Loucy (cell line): Measurements from ENCODE around the gene SMDT1.

Experiments used
- H2AFZ ChIP-seq: fragments of 200-600 bp; sonication (generic); 2 replicates; pipeline ENCODE4 v1.6.0; 2016; ENCODE audit warnings: antibody characterized with exemption, mild to moderate bottlenecking, low read length, moderate library complexity
- H3F3A ChIP-seq: fragments of 200-600 bp; 2 replicates; pipeline ENCODE4 v1.6.0; 2016; ENCODE audit warnings: antibody characterized with exemption, low read depth, mild to moderate bottlenecking
- H3K27me3 ChIP-seq: fragments of 200-600 bp; sonication (generic); 2 replicates; pipeline ENCODE4 v1.6.1; 2014; ENCODE audit warnings: low read length, mild to moderate bottlenecking; ENCODE audit not compliant: insufficient read depth, poor library complexity, severe bottlenecking
- H3K36me3 ChIP-seq: fragments of 200-600 bp; sonication (generic); 2 replicates; pipeline ENCODE4 v1.6.1; 2016; ENCODE audit warnings: low read length; ENCODE audit not compliant: insufficient read depth
- H3K4me1 ChIP-seq: fragments of 200-600 bp; sonication (generic); 2 replicates; pipeline ENCODE4 v1.5.1; 2014; ENCODE audit warnings: low read length, mild to moderate bottlenecking; ENCODE audit not compliant: insufficient read depth, poor library complexity, severe bottlenecking
- H3K4me2 ChIP-seq: fragments of 200-600 bp; sonication (generic); 2 replicates; pipeline ENCODE4 v1.6.0; 2014; ENCODE audit warnings: antibody characterized with exemption, low read length, low read depth, mild to moderate bottlenecking; ENCODE audit not compliant: poor library complexity, severe bottlenecking
- H3K4me3 ChIP-seq: fragments of 200-600 bp; sonication (generic); 2 replicates; pipeline ENCODE4 v1.5.1; 2014; ENCODE audit warnings: low read length, mild to moderate bottlenecking, mixed read lengths; ENCODE audit not compliant: poor library complexity, severe bottlenecking
- H3K79me2 ChIP-seq: fragments of 200-600 bp; sonication (generic); 2 replicates; pipeline ENCODE4 v1.6.1; 2014; ENCODE audit warnings: low read length; ENCODE audit not compliant: insufficient read depth
- H3K9ac ChIP-seq: fragments of 200-600 bp; sonication (generic); 2 replicates; pipeline ENCODE4 v1.6.0; 2014; ENCODE audit warnings: mild to moderate bottlenecking, low read depth, low read length, moderate library complexity; ENCODE audit not compliant: poor library complexity, severe bottlenecking
- H3K9me2 ChIP-seq: fragments of 200-600 bp; sonication (generic); replicated peaks from 2 replicates; pipeline ENCODE4 v1.6.1; 2016; ENCODE audit warnings: low read depth, low read length, mixed read lengths
- H3K9me3 ChIP-seq: fragments of 200-600 bp; sonication (generic); 2 replicates; pipeline ENCODE4 v1.6.1; 2014; ENCODE audit warnings: mild to moderate bottlenecking, antibody characterized with exemption, low read length, low read depth; ENCODE audit not compliant: insufficient read depth
- H4K20me1 ChIP-seq: fragments of 200-600 bp; sonication (generic); 2 replicates; pipeline ENCODE4 v1.6.0; 2014; ENCODE audit warnings: antibody characterized with exemption, low read length, mild to moderate bottlenecking; ENCODE audit not compliant: insufficient read depth, poor library complexity, severe bottlenecking
- EZH2phosphoT487 ChIP-seq: fragments of 200-600 bp; IDR thresholded peaks from 2 replicates; pipeline ENCODE4 v1.6.1; 2018; ENCODE audit warnings: antibody characterized with exemption, mild to moderate bottlenecking, moderate library complexity, borderline replicate concordance
- TF ChIP-seq, protein P1 (sequence below): fragments of 200-600 bp; sonication (generic); conservative IDR thresholded peaks from 2 replicates; pipeline ENCODE4 v1.5.1; 2014; ENCODE audit warnings: mild to moderate bottlenecking, antibody characterized with exemption, low read length

The SMDT1 gene

DNA sequence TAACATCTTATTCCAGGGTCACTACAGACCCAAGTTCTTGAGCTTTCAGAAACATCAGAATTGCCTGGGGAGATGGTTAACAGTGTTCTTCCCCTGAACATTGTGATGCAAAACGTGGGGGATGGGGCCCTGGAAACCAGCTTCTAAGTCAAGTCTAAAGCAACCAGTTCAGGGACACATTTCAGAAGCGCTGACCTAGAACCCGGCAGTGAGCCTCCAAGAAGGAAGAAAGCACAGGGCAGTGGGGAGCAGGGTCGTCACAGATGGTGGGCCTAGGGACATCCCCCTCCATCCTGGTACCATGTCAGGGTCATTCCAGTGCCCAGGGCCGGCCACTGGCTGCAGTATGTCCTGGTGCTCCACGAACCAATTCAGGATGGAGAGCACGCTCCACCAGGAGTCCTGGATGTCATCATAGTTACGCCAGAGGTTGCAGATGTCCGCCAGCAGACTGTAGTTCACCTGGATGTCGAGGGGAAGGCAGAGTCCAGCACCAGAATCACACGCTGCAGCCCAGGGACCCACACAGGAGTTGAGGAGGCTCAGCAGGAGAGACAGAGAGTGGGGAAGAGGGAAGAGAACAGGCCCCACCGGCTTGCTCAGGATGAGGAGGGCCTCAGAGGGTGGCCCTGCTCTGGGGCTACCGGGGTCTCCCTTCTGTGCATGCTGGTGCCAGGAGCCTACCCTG, 13.9 kb upstream of the SMDT1 start:
- no peak overlapping the region for H3K9ac ChIP-seq
- H3F3A ChIP-seq = no peaks in the 10 kb centered on the region
- H3K79me2 ChIP-seq = peaks cover 7% of the 10 kb centered on the region; the same call in 1 of the 2 replicates
- no peaks in the 10 kb centered on the region for H3K27me3 ChIP-seq
- no peaks in the 10 kb centered on the region for H4K20me1 ChIP-seq
- H3K4me2 ChIP-seq = no peak overlapping the region
- no peak for TF ChIP-seq EZH2phosphoT487
- TF ChIP-seq, protein P1, sequence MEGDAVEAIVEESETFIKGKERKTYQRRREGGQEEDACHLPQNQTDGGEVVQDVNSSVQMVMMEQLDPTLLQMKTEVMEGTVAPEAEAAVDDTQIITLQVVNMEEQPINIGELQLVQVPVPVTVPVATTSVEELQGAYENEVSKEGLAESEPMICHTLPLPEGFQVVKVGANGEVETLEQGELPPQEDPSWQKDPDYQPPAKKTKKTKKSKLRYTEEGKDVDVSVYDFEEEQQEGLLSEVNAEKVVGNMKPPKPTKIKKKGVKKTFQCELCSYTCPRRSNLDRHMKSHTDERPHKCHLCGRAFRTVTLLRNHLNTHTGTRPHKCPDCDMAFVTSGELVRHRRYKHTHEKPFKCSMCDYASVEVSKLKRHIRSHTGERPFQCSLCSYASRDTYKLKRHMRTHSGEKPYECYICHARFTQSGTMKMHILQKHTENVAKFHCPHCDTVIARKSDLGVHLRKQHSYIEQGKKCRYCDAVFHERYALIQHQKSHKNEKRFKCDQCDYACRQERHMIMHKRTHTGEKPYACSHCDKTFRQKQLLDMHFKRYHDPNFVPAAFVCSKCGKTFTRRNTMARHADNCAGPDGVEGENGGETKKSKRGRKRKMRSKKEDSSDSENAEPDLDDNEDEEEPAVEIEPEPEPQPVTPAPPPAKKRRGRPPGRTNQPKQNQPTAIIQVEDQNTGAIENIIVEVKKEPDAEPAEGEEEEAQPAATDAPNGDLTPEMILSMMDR = no peak
- H3K9me2 ChIP-seq = no peaks in the 10 kb centered on the region
- H3K36me3 ChIP-seq = no peaks in the 10 kb centered on the region
- H3K9me3 ChIP-seq = no peaks in the 10 kb centered on the region
- H2AFZ ChIP-seq = no peak overlapping the region
- H3K4me1 ChIP-seq = peaks cover 8% of the 10 kb centered on the region
- H3K4me3 ChIP-seq = no peak overlapping the region

GRCh38 chr22:42066126-42066761, 13.3 kb upstream of the SMDT1 start:
- Histone ChIP-seq H2AFZ (no peak overlapping the region), H3K9me3 (no peaks in the 10 kb centered on the region), H3K9me2 (no peaks in the 10 kb centered on the region), H3K36me3 (no peaks in the 10 kb centered on the region), H3K27me3 (no peaks in the 10 kb centered on the region), H4K20me1 (no peaks in the 10 kb centered on the region), H3K79me2 (peaks cover 7% of the 10 kb centered on the region; the same call in 1 of the 2 replicates), H3F3A (no peaks in the 10 kb centered on the region), H3K4me1 (peaks cover 8% of the 10 kb centered on the region), H3K9ac (no peak overlapping the region), H3K4me3 (no peak overlapping the region), H3K4me2 (no peak overlapping the region)
- no peak for TF ChIP-seq EZH2phosphoT487
- TF ChIP-seq, protein P1 = no peak

- TF ChIP-seq EZH2phosphoT487 = no peak
- TF ChIP-seq, protein P1 = no peak
- H3K9me2 ChIP-seq = no peaks in the 10 kb centered on the region
- H2AFZ ChIP-seq = no peak overlapping the region
- H3K4me2 ChIP-seq = no peak overlapping the region
- H3K4me1 ChIP-seq = peaks cover 8% of the 10 kb centered on the region
- H3K36me3 ChIP-seq = no peaks in the 10 kb centered on the region
- H3K9ac ChIP-seq = no peak overlapping the region
- H3K79me2 ChIP-seq = peaks cover 7% of the 10 kb centered on the region; the same call in 1 of the 2 replicates
- no peaks in the 10 kb centered on the region for H3K9me3 ChIP-seq
- no peaks in the 10 kb centered on the region for H3K27me3 ChIP-seq
- H4K20me1 ChIP-seq = no peaks in the 10 kb centered on the region
- H3K4me3 ChIP-seq = no peak overlapping the region
- H3F3A ChIP-seq = no peaks in the 10 kb centered on the region
Observed at GRCh38 chr22:42066937-42067336, 12.6 kb upstream of the SMDT1 start.
